Esophagus squamous epithelium (tissue), 5 donors: ENCODE data around the gene KAZN. TPM values are rescaled to one million over a fixed set of nuclear protein-coding genes. Genes with fewer than 3 reads are reported as not detected.

ENCODE experiments used
- DNase-seq: peaks from one replicate; lab custom pipeline; 2025; lab: John Stamatoyannopoulos, UW
- H3K27ac ChIP-seq, 4 donors: fragments of 200-600 bp; sonication (generic); one replicate each; pipeline ENCODE4 v1.5.1; 2016 to 2019; ENCODE audit warnings: mild to moderate bottlenecking in 1 of 4
- H3K27me3 ChIP-seq, 4 donors: fragments of 200-600 bp; sonication (generic); 1 replicate in 3 of 4; 2 replicates in 1 of 4; pipeline versions ENCODE4 v1.5.1 to v1.6.0; 2017 to 2021; ENCODE audit warnings: antibody characterized with exemption in 1 of 4
- H3K36me3 ChIP-seq, 3 donors: fragments of 200-600 bp; sonication (generic); one replicate each; pipeline ENCODE4 v1.5.1; 2016 to 2019
- H3K4me1 ChIP-seq, 3 donors: fragments of 200-600 bp; sonication (generic); one replicate each; pipeline ENCODE4 v1.5.1; 2017 to 2019
- H3K4me3 ChIP-seq, 4 donors: fragments of 200-600 bp; sonication (generic); 1 replicate in 3 of 4; 2 replicates in 1 of 4; pipeline ENCODE4 v1.5.1; 2016 to 2019; ENCODE audit warnings: mild to moderate bottlenecking in 2 of 4, moderate library complexity in 1 of 4
- H3K9me3 ChIP-seq, 3 donors: fragments of 200-600 bp; sonication (generic); one replicate each; pipeline ENCODE4 v1.5.1; 2016 to 2019
- CTCF ChIP-seq, 6 experiments: fragments of 450-650 bp in 4 of 6; fragments of 200-600 bp in 2 of 6; sonication (generic) in 2 of 6; IDR thresholded peaks; one replicate each; pipeline ENCODE4 v1.5.1; 2016 to 2019; ENCODE audit warnings: antibody characterized with exemption in 6 of 6, mild to moderate bottlenecking in 4 of 6, moderate library complexity in 4 of 6
- POLR2A ChIP-seq, 4 donors: fragments of 450-650 bp; IDR thresholded peaks; one replicate each; pipeline ENCODE4 v1.6.1; 2017; ENCODE audit warnings: antibody characterized with exemption in 4 of 4, mild to moderate bottlenecking in 4 of 4, moderate library complexity in 3 of 4
- WGBS, 2 donors: methylation state at CpG; one replicate each; pipeline ENCODE4 v1.1.5; 2018; 5-methylcytosine and 5-hydroxymethylcytosine counted together
- intact Hi-C: fragments of 100-400 bp; cut with DNase I; formaldehyde crosslinking; loops from one replicate; pipeline ENCODE4 v1.15.0; 2022
- total RNA-seq, 4 donors: library from RNA; depleted of rRNA; stranded (reverse); fragments of >200 nt; gene quantifications; one replicate each; pipeline ENCODE4 v1.1.0, GENCODE V29; 2016
- donor health status: DM: yes; HTN: yes; CAD: no.

Gene KAZN
- total RNA-seq, 4 donors from 2014 or later = 25.0 to 54.5 (median 30.8) TPM

GRCh38 chr1:14681182-14681581, 82.7 kb downstream of the KAZN start:
- intact Hi-C loops = no loop called here
- WGBS, 2 donors = 66 to 69% methylated on average over 3 of the region's 3 CpGs

GRCh38 chr1:14682941-14683621, 84.6 kb downstream of the KAZN start:
- H3K9me3 ChIP-seq = peaks cover 0 to 11% (median 0%) of the 10 kb centered on the region in 3 donors
- H3K4me1 ChIP-seq = no peaks in the 10 kb centered on the region
- no peaks in the 10 kb centered on the region for H3K36me3 ChIP-seq
- no peak for DNase-seq
- intact Hi-C loops = no loop called here
- TF ChIP-seq POLR2A (IDR thresholded peaks at IDR 0.05) (no peak), CTCF (IDR thresholded peaks at IDR 0.05) (no peak)
- no peak overlapping the region for H3K27ac ChIP-seq
- peaks cover 0 to 13% (median 0%) of the 10 kb centered on the region in 4 donors for H3K27me3 ChIP-seq
- 59 to 60% methylated on average over 12 to 15 of the region's 15 CpGs for WGBS, 2 donors
- H3K4me3 ChIP-seq = no peak overlapping the region

More at GRCh38 chr1:14681182-14681581, 82.7 kb downstream of the KAZN start:
- no peaks in the 10 kb centered on the region for H3K36me3 ChIP-seq
- no peak for DNase-seq
- peaks cover 0 to 11% (median 0%) of the 10 kb centered on the region in 3 donors for H3K9me3 ChIP-seq
- H3K27ac ChIP-seq = no peak overlapping the region
- TF ChIP-seq POLR2A (IDR thresholded peaks at IDR 0.05) = no peak
- no peak for TF ChIP-seq CTCF (IDR thresholded peaks at IDR 0.05)
- H3K4me3 ChIP-seq = no peak overlapping the region
- no peaks in the 10 kb centered on the region for H3K4me1 ChIP-seq
- H3K27me3 ChIP-seq = peaks cover 0 to 13% (median 0%) of the 10 kb centered on the region in 4 donors

GRCh38 chr1:14685078-14685477, 86.6 kb downstream of the KAZN start:
- peaks cover 0 to 11% (median 0%) of the 10 kb centered on the region in 3 donors for H3K9me3 ChIP-seq
- intact Hi-C loops = no loop called here
- peaks cover 0 to 13% (median 0%) of the 10 kb centered on the region in 4 donors for H3K27me3 ChIP-seq
- H3K4me3 ChIP-seq = no peak overlapping the region
- DNase-seq = no peak
- WGBS, 2 donors = 80 to 92% methylated on average over 2 to 3 of the region's 3 CpGs
- TF ChIP-seq POLR2A (IDR thresholded peaks at IDR 0.05) (no peak), CTCF (IDR thresholded peaks at IDR 0.05) (no peak)
- no peaks in the 10 kb centered on the region for H3K36me3 ChIP-seq
- H3K27ac ChIP-seq = no peak overlapping the region
- H3K4me1 ChIP-seq = no peaks in the 10 kb centered on the region

- H3K4me3 ChIP-seq = no peak overlapping the region
- intact Hi-C loops = no loop called here
- H3K27ac ChIP-seq = no peak overlapping the region
- no peaks in the 10 kb centered on the region for H3K36me3 ChIP-seq
- peaks cover 0 to 13% (median 0%) of the 10 kb centered on the region in 4 donors for H3K27me3 ChIP-seq
- peaks cover 0 to 11% (median 0%) of the 10 kb centered on the region in 3 donors for H3K9me3 ChIP-seq
- no peak for DNase-seq
- 69 to 89% methylated on average over 3 of the region's 4 CpGs for WGBS, 2 donors
- TF ChIP-seq CTCF (IDR thresholded peaks at IDR 0.05) = no peak
- no peak for TF ChIP-seq POLR2A (IDR thresholded peaks at IDR 0.05)
- H3K4me1 ChIP-seq = no peaks in the 10 kb centered on the region
Measured at GRCh38 chr1:14686701-14687100, 88.2 kb downstream of the KAZN start.

GRCh38 chr1:14687147-14687546, 88.7 kb downstream of the KAZN start:
- no peak for TF ChIP-seq POLR2A (IDR thresholded peaks at IDR 0.05)
- no peak for TF ChIP-seq CTCF (IDR thresholded peaks at IDR 0.05)
- DNase-seq = no peak
- peaks cover 0 to 11% (median 0%) of the 10 kb centered on the region in 3 donors for H3K9me3 ChIP-seq
- H3K4me3 ChIP-seq = no peak overlapping the region
- no peak overlapping the region for H3K27ac ChIP-seq
- H3K36me3 ChIP-seq = no peaks in the 10 kb centered on the region
- intact Hi-C loops = no loop called here
- peaks cover 0 to 13% (median 0%) of the 10 kb centered on the region in 4 donors for H3K27me3 ChIP-seq
- H3K4me1 ChIP-seq = no peaks in the 10 kb centered on the region
- 81 to 93% methylated on average over 3 to 4 of the region's 4 CpGs for WGBS, 2 donors
